HepG2 (cell line): ENCODE measurements around the gene RAE1. TPM values are rescaled to one million over a fixed set of nuclear protein-coding genes. Genes with fewer than 3 reads are reported as not detected.

Experiments
- ATAC-seq: fragments of 200-7000 bp; cut with Tn5 transposase; 3 replicates; pipeline ENCODE4 v1.9.1; 2020; ENCODE audit warnings: mild to moderate bottlenecking, moderate library complexity
- BruUV-seq: library from RNA; stranded (reverse); fragments of 400-500 nt; replicated peaks from 2 replicates; lab custom pipeline; 2021; lab: Mats Ljungman, UMichigan
- CTCF ChIA-PET: fragments of 300-600 bp; formaldehyde crosslinking; extraction: SDS; loops from one replicate; lab custom pipeline; 2021; ENCODE audit warnings: low total read pairs, inconsistent platforms, low intra/inter-chr PET ratio; lab: Yijun Ruan, JAX
- POLR2A ChIA-PET: fragments of 350-600 bp; sonication (Branson Sonifier 250); formaldehyde crosslinking; loops from one replicate; lab custom pipeline; 2020; ENCODE audit warnings: antibody characterized with exemption, inconsistent platforms; lab: Yijun Ruan, JAX
- DNase-seq: peaks from one replicate; pipeline ENCODE4 v3.0.0-alpha.2; 2015; ENCODE audit warnings: low spot score
- FAIRE-seq: peaks from 3 replicates; lab custom pipeline; 2011; peaks lifted over from hg19 to GRCh38; lab: Jason Lieb, UNC
- H2AFZ ChIP-seq: one replicate; pipeline ENCODE4 v1.6.1; 2011; ENCODE audit warnings: low read length, inconsistent platforms
- H3K27ac ChIP-seq: fragments of 300-600 bp; 3 replicates; pipeline ENCODE4 v1.8.0; 2011; ENCODE audit warnings: mixed run types, mild to moderate bottlenecking, mixed read lengths, low read length, inconsistent platforms; ENCODE audit not compliant: insufficient read depth; ENCODE audit errors: extremely low read length
- H3K27me3 ChIP-seq, 2 experiments: fragments of 200-600 bp in 1 of 2; 2 replicates in 1 of 2; 3 replicates in 1 of 2; pipeline versions ENCODE4 v1.6.0 to v1.8.0; 2011; ENCODE audit warnings: low read length in 2 of 2, mild to moderate bottlenecking in 2 of 2, moderate library complexity in 2 of 2, inconsistent platforms in 1 of 2; ENCODE audit not compliant: insufficient read depth in 2 of 2, control insufficient read depth in 1 of 2
- H3K36me3 ChIP-seq, 2 experiments: fragments of 200-600 bp in 1 of 2; replicated peaks in 1 of 2; 2 replicates in 1 of 2; 3 replicates in 1 of 2; pipeline versions ENCODE4 v1.5.1 to v1.8.0; 2011; ENCODE audit warnings: low read length in 2 of 2, inconsistent platforms in 1 of 2; ENCODE audit not compliant: insufficient read depth in 2 of 2, control insufficient read depth in 1 of 2
- H3K4me1 ChIP-seq: 2 replicates; pipeline ENCODE4 v1.5.1; 2012; ENCODE audit warnings: low read length, inconsistent platforms; ENCODE audit not compliant: insufficient read depth
- H3K4me2 ChIP-seq: 2 replicates; pipeline ENCODE4 v1.6.0; 2011; ENCODE audit warnings: low read depth, low read length, inconsistent platforms
- H3K4me3 ChIP-seq, 3 experiments: fragments of 200-600 bp in 1 of 3; sonication (generic), shearing (Covaris generic) in 1 of 3; replicated peaks in 1 of 3; 2 replicates each; pipeline ENCODE4 v1.5.1; 2011 to 2016; ENCODE audit warnings: low read length in 3 of 3, inconsistent platforms in 2 of 3, low read depth in 2 of 3, mild to moderate bottlenecking in 2 of 3, control low read depth in 1 of 3, mixed read lengths in 1 of 3; ENCODE audit not compliant: insufficient read depth in 1 of 3
- H3K79me2 ChIP-seq: one replicate; pipeline ENCODE4 v1.6.1; 2011; ENCODE audit warnings: low read length, inconsistent platforms; ENCODE audit not compliant: insufficient read depth
- H3K9ac ChIP-seq: 2 replicates; pipeline ENCODE4 v1.6.0; 2011; ENCODE audit warnings: mild to moderate bottlenecking, low read depth, low read length, inconsistent platforms; ENCODE audit not compliant: insufficient read depth
- H3K9me3 ChIP-seq: 2 replicates; pipeline ENCODE4 v1.5.1; 2012; ENCODE audit warnings: mild to moderate bottlenecking, low read length
- H4K20me1 ChIP-seq: 2 replicates; pipeline ENCODE4 v1.6.0; 2011; ENCODE audit warnings: inconsistent platforms, mild to moderate bottlenecking, low read length, moderate library complexity; ENCODE audit not compliant: insufficient read depth
- AGO2 ChIP-seq: fragments of 200-400 bp; formaldehyde crosslinking; optimal IDR thresholded peaks from 2 replicates; pipeline ENCODE3; 2017; ENCODE audit warnings: mild to moderate bottlenecking, low read depth, low read length, moderate library complexity
- ETV5 ChIP-seq: IDR thresholded peaks from 2 replicates; pipeline ENCODE4 v1.6.1; 2018; ENCODE audit warnings: missing biosample characterization, missing genetic modification reagents, inconsistent platforms, borderline replicate concordance
- HNRNPL ChIP-seq: fragments of 200-400 bp; formaldehyde crosslinking; IDR thresholded peaks from 2 replicates; pipeline ENCODE4 v1.6.1; 2017; ENCODE audit warnings: mild to moderate bottlenecking, low read depth, low read length
- RBFOX2 ChIP-seq: fragments of 200-400 bp; formaldehyde crosslinking; IDR thresholded peaks from 2 replicates; pipeline ENCODE4 v1.6.1; 2017; ENCODE audit warnings: low read depth, mild to moderate bottlenecking, low read length
- ZNF10 ChIP-seq: sonication (generic); formaldehyde crosslinking; IDR thresholded peaks from 2 replicates; pipeline ENCODE4 v1.4.0; 2020; ENCODE audit warnings: mild to moderate bottlenecking, low read depth, missing genetic modification reagents, borderline replicate concordance
- ZNF124 ChIP-seq: sonication (generic); formaldehyde crosslinking; IDR thresholded peaks from 2 replicates; pipeline ENCODE4 v1.4.0; 2020; ENCODE audit warnings: missing genetic modification reagents
- ZNF232 ChIP-seq: sonication (generic); formaldehyde crosslinking; IDR thresholded peaks from 2 replicates; pipeline ENCODE4 v1.4.0; 2020; ENCODE audit warnings: missing genetic modification reagents, borderline replicate concordance
- ZNF615 ChIP-seq: sonication (generic); formaldehyde crosslinking; IDR thresholded peaks from 2 replicates; pipeline ENCODE4 v1.5.0; 2020; ENCODE audit warnings: mild to moderate bottlenecking, missing genetic modification reagents, borderline replicate concordance
- WGBS: methylation state at CpG from one replicate; pipeline ENCODE4 v1.1.6; 2017; ENCODE audit warnings: low lambda C conversion rate; 5-methylcytosine and 5-hydroxymethylcytosine counted together
- in situ Hi-C: cut with HindIII; loops from 2 replicates; pipeline ENCODE4 v1.10.0; 2017; ENCODE audit warnings: low pct_unique_long_range_greater_than_20kb; ENCODE audit not compliant: extremely low pct_ligation_motif_present
- intact Hi-C: fragments of 100-400 bp; cut with micrococcal nuclease; formaldehyde crosslinking; loops from one replicate; pipeline ENCODE4 v1.10.0; 2022; ENCODE audit not compliant: unreplicated experiment
- polyA plus RNA-seq, 8 experiments: library from polyadenylated mRNA; depleted of rRNA in 3 of 8; stranded (reverse) in 7 of 8; unstranded in 1 of 8; fragments of >200 nt; fragmentation: Illumina TruSeq in 4 of 8; extraction: Trizol in 4 of 8; gene quantifications; 2 replicates each; pipeline versions ENCODE4 v1.2.1 to v1.2.3, GENCODE V29; 2011 to 2016; ENCODE audit warnings: low read depth in 4 of 8, missing spikeins in 1 of 8, mixed read lengths in 1 of 8; ENCODE audit not compliant: insufficient read depth in 1 of 8
- total RNA-seq, 5 experiments: library from RNA; depleted of rRNA; stranded (reverse); fragments of >200 nt; fragmentation: Illumina TruSeq; extraction: Trizol; gene quantifications; 2 replicates each; pipeline ENCODE4 v1.2.3, GENCODE V29; 2016; ENCODE audit warnings: low read depth in 1 of 5
- TF ChIP-seq, protein P1 (sequence below): sonication (generic); formaldehyde crosslinking; conservative IDR thresholded peaks from 2 replicates; pipeline ENCODE4 v1.4.0; 2020; ENCODE audit warnings: missing genetic modification reagents
- TF ChIP-seq, protein P2 (sequence below): sonication (generic); formaldehyde crosslinking; IDR thresholded peaks from 2 replicates; pipeline ENCODE4 v1.8.0; 2022; ENCODE audit warnings: missing genetic modification reagents, low read depth, mild to moderate bottlenecking, borderline replicate concordance

RAE1 gene
- total and polyA plus RNA-seq, 2 of the 13 experiments (the other 11 are each of a cell fraction or from before 2014, with no cell fraction given) = 36.1 to 72.9 TPM

DNA sequence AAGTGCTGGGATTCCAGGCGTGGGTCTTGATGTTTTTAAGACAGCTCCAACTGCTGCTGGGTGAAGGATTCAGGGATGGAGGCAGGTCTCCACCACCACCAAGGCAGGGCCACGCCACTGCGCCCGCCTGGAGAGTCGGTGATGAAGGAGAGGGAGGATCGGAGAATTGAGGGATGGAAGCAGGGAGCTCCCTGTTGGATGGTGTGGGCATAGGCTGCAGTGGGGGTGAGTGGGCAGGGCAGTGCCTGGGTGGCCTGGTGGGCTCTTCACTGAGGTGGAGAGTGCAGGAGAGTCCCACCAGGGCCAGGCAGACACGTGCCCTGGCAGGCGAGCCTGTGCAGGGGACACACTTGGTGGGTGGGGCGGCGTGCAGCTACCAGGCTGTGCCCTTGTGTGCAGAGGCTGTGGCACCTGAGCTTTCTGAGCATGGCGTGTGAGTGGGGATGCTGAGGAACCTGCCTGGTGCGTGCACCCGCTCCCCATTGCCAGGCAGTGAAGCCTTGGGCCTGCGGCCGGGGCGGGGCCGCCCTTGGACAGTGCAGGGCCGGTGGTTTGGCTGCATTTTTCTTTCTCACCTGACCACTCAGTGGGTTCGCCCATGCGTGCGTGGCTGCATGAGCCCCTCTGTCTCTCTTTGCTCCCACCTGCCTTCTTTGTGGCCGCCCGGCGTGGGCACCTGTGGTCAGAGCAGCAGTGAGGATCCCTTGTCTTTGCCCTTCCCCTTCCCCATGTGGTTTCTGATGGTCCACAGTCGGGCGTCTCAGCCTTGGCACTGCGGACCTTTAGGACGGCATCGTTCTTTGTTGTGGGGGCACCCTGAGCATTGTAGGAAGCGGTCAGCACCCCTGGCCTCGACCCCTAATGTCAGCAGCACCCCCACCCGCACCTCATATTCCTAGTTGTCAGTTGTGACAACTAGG is 51.4 kb downstream of the RAE1 start:
- H4K20me1 ChIP-seq = no peaks in the 10 kb centered on the region; the same call in 1 of the 2 replicates
- DNase-seq (no peak), FAIRE-seq (no peak), ATAC-seq (no peak)
- H3K4me2 ChIP-seq = no peak overlapping the region
- H3K4me3 ChIP-seq = no peak overlapping the region
- peaks cover 45 to 72% of the 10 kb centered on the region in 2 experiments for H3K36me3 ChIP-seq
- ChIA-PET POLR2A (no interaction called here), CTCF (no interaction called here)
- no peak overlapping the region for H3K27ac ChIP-seq
- TF ChIP-seq HNRNPL (0 out of 2 replicates have a peak, but pooled peaks have one; percentile 33), RBFOX2 (peak; percentile 60), ETV5 (no peak), ZNF10 (no peak), AGO2 (peak; percentile 77), ZNF615 (CRISPR knock-in tag) (no peak), ZNF124 (CRISPR knock-in tag) (no peak), ZNF232 (CRISPR knock-in tag) (no peak)
- TF ChIP-seq, protein P1, sequence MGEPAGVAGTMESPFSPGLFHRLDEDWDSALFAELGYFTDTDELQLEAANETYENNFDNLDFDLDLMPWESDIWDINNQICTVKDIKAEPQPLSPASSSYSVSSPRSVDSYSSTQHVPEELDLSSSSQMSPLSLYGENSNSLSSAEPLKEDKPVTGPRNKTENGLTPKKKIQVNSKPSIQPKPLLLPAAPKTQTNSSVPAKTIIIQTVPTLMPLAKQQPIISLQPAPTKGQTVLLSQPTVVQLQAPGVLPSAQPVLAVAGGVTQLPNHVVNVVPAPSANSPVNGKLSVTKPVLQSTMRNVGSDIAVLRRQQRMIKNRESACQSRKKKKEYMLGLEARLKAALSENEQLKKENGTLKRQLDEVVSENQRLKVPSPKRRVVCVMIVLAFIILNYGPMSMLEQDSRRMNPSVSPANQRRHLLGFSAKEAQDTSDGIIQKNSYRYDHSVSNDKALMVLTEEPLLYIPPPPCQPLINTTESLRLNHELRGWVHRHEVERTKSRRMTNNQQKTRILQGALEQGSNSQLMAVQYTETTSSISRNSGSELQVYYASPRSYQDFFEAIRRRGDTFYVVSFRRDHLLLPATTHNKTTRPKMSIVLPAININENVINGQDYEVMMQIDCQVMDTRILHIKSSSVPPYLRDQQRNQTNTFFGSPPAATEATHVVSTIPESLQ (CRISPR knock-in tag) = no peak
- TF ChIP-seq, protein P2, sequence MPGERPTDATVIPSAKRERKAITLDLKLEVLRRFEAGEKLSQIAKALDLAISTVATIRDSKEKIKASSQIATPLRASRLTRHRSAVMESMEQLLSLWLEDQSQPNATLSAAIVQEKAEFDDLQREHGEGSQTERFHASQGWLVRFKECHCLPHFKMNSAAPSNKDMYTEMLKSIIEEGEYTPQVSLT (CRISPR knock-in tag) = no peak
- no peaks in the 10 kb centered on the region for H3K79me2 ChIP-seq
- in situ Hi-C loops (no loop called here), intact Hi-C loops (no loop called here)
- no peaks in the 10 kb centered on the region for H3K4me1 ChIP-seq
- no peaks in the 10 kb centered on the region for H3K9me3 ChIP-seq
- no peak overlapping the region for H2AFZ ChIP-seq
- no TSS peak for BruUV-seq
- WGBS = 98% methylated on average over 27 of the region's 32 CpGs
- no peak overlapping the region for H3K9ac ChIP-seq
- H3K27me3 ChIP-seq = no peaks in the 10 kb centered on the region
